ENCODE data around the gene RERGL. TPM values are rescaled to one million over a fixed set of nuclear protein-coding genes. Genes with fewer than 3 reads are reported as not detected.

The RERGL gene
- total and polyA plus RNA-seq, 4 donors: 0.19 to 1.2 (median 0.82) TPM

- TF ChIP-seq, protein P1, sequence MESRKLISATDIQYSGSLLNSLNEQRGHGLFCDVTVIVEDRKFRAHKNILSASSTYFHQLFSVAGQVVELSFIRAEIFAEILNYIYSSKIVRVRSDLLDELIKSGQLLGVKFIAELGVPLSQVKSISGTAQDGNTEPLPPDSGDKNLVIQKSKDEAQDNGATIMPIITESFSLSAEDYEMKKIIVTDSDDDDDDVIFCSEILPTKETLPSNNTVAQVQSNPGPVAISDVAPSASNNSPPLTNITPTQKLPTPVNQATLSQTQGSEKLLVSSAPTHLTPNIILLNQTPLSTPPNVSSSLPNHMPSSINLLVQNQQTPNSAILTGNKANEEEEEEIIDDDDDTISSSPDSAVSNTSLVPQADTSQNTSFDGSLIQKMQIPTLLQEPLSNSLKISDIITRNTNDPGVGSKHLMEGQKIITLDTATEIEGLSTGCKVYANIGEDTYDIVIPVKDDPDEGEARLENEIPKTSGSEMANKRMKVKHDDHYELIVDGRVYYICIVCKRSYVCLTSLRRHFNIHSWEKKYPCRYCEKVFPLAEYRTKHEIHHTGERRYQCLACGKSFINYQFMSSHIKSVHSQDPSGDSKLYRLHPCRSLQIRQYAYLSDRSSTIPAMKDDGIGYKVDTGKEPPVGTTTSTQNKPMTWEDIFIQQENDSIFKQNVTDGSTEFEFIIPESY (IDR thresholded peaks at IDR 0.05): no peak
- TF ChIP-seq EGR1 (IDR thresholded peaks at IDR 0.05; ENCODE audit: low read depth in 2 of 2) (no peak), FOXA1 (IDR thresholded peaks at IDR 0.05) (no peak), HNF4G (IDR thresholded peaks at IDR 0.05) (no peak)
- TF ChIP-seq, protein P2, sequence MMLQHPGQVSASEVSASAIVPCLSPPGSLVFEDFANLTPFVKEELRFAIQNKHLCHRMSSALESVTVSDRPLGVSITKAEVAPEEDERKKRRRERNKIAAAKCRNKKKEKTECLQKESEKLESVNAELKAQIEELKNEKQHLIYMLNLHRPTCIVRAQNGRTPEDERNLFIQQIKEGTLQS (IDR thresholded peaks at IDR 0.05): no peak
Measured at GRCh38 chr12:18084080-18084479, 5.9 kb downstream of the RERGL start (continued).

GRCh38 chr12:18079541-18080246, 10.3 kb downstream of the RERGL start:
- H3K36me3 ChIP-seq (ENCODE audit: control insufficient read depth in 4 of 4, insufficient read depth in 3 of 4, low read depth in 1 of 4, low read length in 3 of 4): no peaks in the 10 kb centered on the region
- no peaks in the 10 kb centered on the region for H3K27me3 ChIP-seq (ENCODE audit: control insufficient read depth in 4 of 4, insufficient read depth in 4 of 4, low read length in 3 of 4)
- DNase-seq (ENCODE audit: low spot score): no peak
- TF ChIP-seq SP1 (IDR thresholded peaks at IDR 0.05) (no peak), HNF4A (conservative IDR thresholded peaks at IDR 0.05) (no peak), NR2F2 (IDR thresholded peaks at IDR 0.05) (no peak), FOXA2 (IDR thresholded peaks at IDR 0.05) (no peak), GABPA (IDR thresholded peaks at IDR 0.05 in 1 of 2, conservative IDR thresholded peaks at IDR 0.05 in 1 of 2) (no peak), RXRA (IDR thresholded peaks at IDR 0.05) (no peak), TAF1 (conservative IDR thresholded peaks at IDR 0.05) (no peak), HNF4G (IDR thresholded peaks at IDR 0.05) (no peak), RAD21 (IDR thresholded peaks at IDR 0.05) (no peak), EGR1 (IDR thresholded peaks at IDR 0.05; ENCODE audit: low read depth in 2 of 2) (no peak)
- TF ChIP-seq, protein P2 (IDR thresholded peaks at IDR 0.05): no peak
- TF ChIP-seq, protein P3, sequence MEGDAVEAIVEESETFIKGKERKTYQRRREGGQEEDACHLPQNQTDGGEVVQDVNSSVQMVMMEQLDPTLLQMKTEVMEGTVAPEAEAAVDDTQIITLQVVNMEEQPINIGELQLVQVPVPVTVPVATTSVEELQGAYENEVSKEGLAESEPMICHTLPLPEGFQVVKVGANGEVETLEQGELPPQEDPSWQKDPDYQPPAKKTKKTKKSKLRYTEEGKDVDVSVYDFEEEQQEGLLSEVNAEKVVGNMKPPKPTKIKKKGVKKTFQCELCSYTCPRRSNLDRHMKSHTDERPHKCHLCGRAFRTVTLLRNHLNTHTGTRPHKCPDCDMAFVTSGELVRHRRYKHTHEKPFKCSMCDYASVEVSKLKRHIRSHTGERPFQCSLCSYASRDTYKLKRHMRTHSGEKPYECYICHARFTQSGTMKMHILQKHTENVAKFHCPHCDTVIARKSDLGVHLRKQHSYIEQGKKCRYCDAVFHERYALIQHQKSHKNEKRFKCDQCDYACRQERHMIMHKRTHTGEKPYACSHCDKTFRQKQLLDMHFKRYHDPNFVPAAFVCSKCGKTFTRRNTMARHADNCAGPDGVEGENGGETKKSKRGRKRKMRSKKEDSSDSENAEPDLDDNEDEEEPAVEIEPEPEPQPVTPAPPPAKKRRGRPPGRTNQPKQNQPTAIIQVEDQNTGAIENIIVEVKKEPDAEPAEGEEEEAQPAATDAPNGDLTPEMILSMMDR (IDR thresholded peaks at IDR 0.05; ENCODE audit: low read depth, low read length, missing input control): no peak
- TF ChIP-seq, protein P4, sequence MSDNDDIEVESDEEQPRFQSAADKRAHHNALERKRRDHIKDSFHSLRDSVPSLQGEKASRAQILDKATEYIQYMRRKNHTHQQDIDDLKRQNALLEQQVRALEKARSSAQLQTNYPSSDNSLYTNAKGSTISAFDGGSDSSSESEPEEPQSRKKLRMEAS (IDR thresholded peaks at IDR 0.05): no peak
- TF ChIP-seq, protein P1 (IDR thresholded peaks at IDR 0.05): no peak
- no peak overlapping the region for H3K4me3 ChIP-seq (ENCODE audit: low read depth in 1 of 3, low read length in 3 of 3)
- H3K9me3 ChIP-seq (ENCODE audit: control insufficient read depth in 4 of 4, low read length in 3 of 4): no peaks in the 10 kb centered on the region
- H3K27ac ChIP-seq (ENCODE audit: low read depth in 1 of 2, low read length in 2 of 2): no peak overlapping the region
- no peaks in the 10 kb centered on the region for H3K4me1 ChIP-seq (ENCODE audit: control insufficient read depth in 4 of 4, insufficient read depth in 4 of 4, low read length in 3 of 4)
- H3K9ac ChIP-seq (ENCODE audit: low read depth in 1 of 2, low read length in 2 of 2): no peak overlapping the region
- whole genome bisulfite sequencing: 64% methylated on average over 7 of the region's 7 CpGs
